Neural cell (in vitro differentiated cells): Measurements from ENCODE around the gene AKR1E2. TPM values are rescaled to one million over a fixed set of nuclear protein-coding genes. Genes with fewer than 3 reads are reported as not detected.

Experiments used
- H2AFZ ChIP-seq: fragments of 200-600, 300-800 bp; sonication (generic), shearing (Covaris generic); 2 replicates; pipeline ENCODE4 v1.6.0; 2014; ENCODE audit warnings: low read depth, mild to moderate bottlenecking, antibody characterized with exemption, low read length, moderate library complexity
- H3F3A ChIP-seq: fragments of 200-600 bp; shearing (Covaris generic); 2 replicates; pipeline ENCODE4 v1.6.1; 2016; ENCODE audit warnings: mild to moderate bottlenecking, moderate library complexity, mixed read lengths, antibody characterized with exemption, low read length; ENCODE audit not compliant: insufficient read depth, poor library complexity, severe bottlenecking
- H3K27ac ChIP-seq: fragments of 200-600, 300-800 bp; sonication (generic), shearing (Covaris generic); 2 replicates; pipeline ENCODE4 v1.5.1; 2014; ENCODE audit warnings: mild to moderate bottlenecking, low read length, moderate library complexity
- H3K27me3 ChIP-seq: fragments of 300-800, 200-600 bp; sonication (generic), shearing (Covaris generic); 2 replicates; pipeline ENCODE4 v1.6.0; 2014; ENCODE audit warnings: mild to moderate bottlenecking, low read depth, low read length, moderate library complexity; ENCODE audit not compliant: insufficient read depth
- H3K36me3 ChIP-seq: fragments of 300-800, 200-600 bp; sonication (generic), shearing (Covaris generic); 2 replicates; pipeline ENCODE4 v1.5.1; 2014; ENCODE audit warnings: mild to moderate bottlenecking, antibody characterized with exemption, low read length, moderate library complexity; ENCODE audit not compliant: insufficient read depth
- H3K4me2 ChIP-seq: fragments of 300-800, 200-600 bp; sonication (generic), shearing (Covaris generic); 2 replicates; pipeline ENCODE4 v1.6.0; 2014; ENCODE audit warnings: mild to moderate bottlenecking, low read length
- H3K4me3 ChIP-seq: fragments of 300-800, 200-600 bp; sonication (generic), shearing (Covaris generic); 2 replicates; pipeline ENCODE4 v1.5.1; 2014; ENCODE audit warnings: mild to moderate bottlenecking, low read length, moderate library complexity
- H3K79me2 ChIP-seq: fragments of 200-600 bp; shearing (Covaris generic); replicated peaks from 2 replicates; pipeline ENCODE4 v1.6.0; 2014; ENCODE audit warnings: mild to moderate bottlenecking, low read length, moderate library complexity; ENCODE audit not compliant: insufficient read depth
- H3K9ac ChIP-seq: fragments of 300-800, 200-600 bp; sonication (generic), shearing (Covaris generic); 2 replicates; pipeline ENCODE4 v1.6.1; 2016; ENCODE audit warnings: mild to moderate bottlenecking, low read length, mixed read lengths
- H3K9me2 ChIP-seq: fragments of 200-600 bp; shearing (Covaris generic); 2 replicates; pipeline ENCODE4 v1.6.1; 2016; ENCODE audit warnings: mild to moderate bottlenecking, low read length, mixed read lengths; ENCODE audit not compliant: insufficient read depth
- H3K9me3 ChIP-seq: fragments of 200-600, 300-800 bp; sonication (generic), shearing (Covaris generic); 2 replicates; pipeline ENCODE4 v1.6.1; 2016; ENCODE audit warnings: mild to moderate bottlenecking, mixed run types, low read length, moderate library complexity, mixed read lengths
- H4K20me1 ChIP-seq: fragments of 200-600 bp; shearing (Covaris generic); 2 replicates; pipeline ENCODE4 v1.6.1; 2016; ENCODE audit warnings: mild to moderate bottlenecking, mixed run types; ENCODE audit not compliant: insufficient read depth
- EP300 ChIP-seq: fragments of 450-650 bp; conservative IDR thresholded peaks from 2 replicates; pipeline ENCODE4 v1.6.1; 2014; ENCODE audit warnings: antibody characterized with exemption, mild to moderate bottlenecking, moderate library complexity; ENCODE audit not compliant: poor library complexity, severe bottlenecking
- EZH2 ChIP-seq: fragments of 200-600, 300-800 bp; shearing (Covaris generic), sonication (generic); IDR thresholded peaks from 2 replicates; pipeline ENCODE4 v1.6.1; 2014; ENCODE audit warnings: antibody characterized with exemption, low read length, borderline replicate concordance, mild to moderate bottlenecking; ENCODE audit not compliant: insufficient read depth, poor library complexity, severe bottlenecking
- MXI1 ChIP-seq: fragments of 450-650 bp; conservative IDR thresholded peaks from 2 replicates; pipeline ENCODE4 v1.6.1; 2014; ENCODE audit warnings: antibody characterized with exemption, mild to moderate bottlenecking; ENCODE audit not compliant: poor library complexity, severe bottlenecking
- POLR2AphosphoS5 ChIP-seq: IDR thresholded peaks from 2 replicates; pipeline ENCODE4 v1.6.1; 2012
- RAD21 ChIP-seq: fragments of 450-650 bp; conservative IDR thresholded peaks from 2 replicates; pipeline ENCODE4 v1.6.1; 2014; ENCODE audit warnings: antibody characterized with exemption, mild to moderate bottlenecking, moderate library complexity
- SMC3 ChIP-seq: fragments of 450-650 bp; conservative IDR thresholded peaks from 2 replicates; pipeline ENCODE4 v1.6.1; 2014; ENCODE audit warnings: antibody characterized with exemption, mild to moderate bottlenecking, moderate library complexity; ENCODE audit not compliant: poor library complexity
- TAF1 ChIP-seq: IDR thresholded peaks from 2 replicates; pipeline ENCODE4 v1.6.1; 2012; ENCODE audit warnings: low read depth
- polyA plus RNA-seq: library from polyadenylated mRNA; depleted of rRNA; stranded (reverse); fragments of >200 nt; gene quantifications from 2 replicates; pipeline ENCODE4 v1.2.3, GENCODE V29; 2014
- TF ChIP-seq, protein P1 (sequence below): fragments of 450-650 bp; IDR thresholded peaks from 2 replicates; pipeline ENCODE4 v1.5.1; 2014; ENCODE audit warnings: antibody characterized with exemption, mild to moderate bottlenecking, moderate library complexity; ENCODE audit not compliant: poor library complexity, severe bottlenecking
- TF ChIP-seq, protein P2 (sequence below): IDR thresholded peaks from 2 replicates; pipeline ENCODE4 v1.6.1; 2012; ENCODE audit warnings: borderline replicate concordance

Gene AKR1E2
- polyA plus RNA-seq, 1 donor from 2014 or later, result not detected

DNA sequence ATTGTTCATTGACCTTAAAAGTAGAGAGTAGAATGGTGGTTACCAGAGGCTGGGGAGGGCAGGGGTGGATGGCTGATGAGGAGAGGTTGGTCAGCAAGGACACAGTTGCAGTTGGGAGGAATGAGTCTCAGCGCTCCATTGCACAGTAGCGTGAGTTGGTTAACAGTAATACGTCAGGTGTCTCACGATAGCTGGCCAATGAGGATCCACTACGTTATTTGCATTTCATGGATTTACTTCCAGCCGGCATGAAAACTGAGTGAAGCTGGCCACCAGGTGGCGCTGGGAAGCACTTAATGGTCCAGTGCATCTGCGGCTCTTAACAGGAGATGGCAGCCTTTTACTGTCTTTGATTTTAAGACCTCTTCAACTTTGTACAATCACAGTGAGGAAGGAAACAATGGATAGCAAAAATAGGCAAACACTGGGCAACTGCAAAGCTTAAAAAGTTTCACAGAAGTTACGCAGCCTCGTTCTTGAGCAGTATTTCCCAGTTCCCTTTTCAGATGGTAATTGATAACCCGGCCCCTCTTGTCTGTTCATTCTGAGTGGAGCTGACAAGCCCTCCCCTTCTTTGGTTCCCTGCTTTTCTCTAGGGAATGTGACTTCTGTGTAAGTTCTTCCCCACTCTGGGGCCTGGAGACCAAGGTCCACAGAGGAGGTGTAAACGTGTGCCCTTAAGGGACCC is 23.7 kb downstream of the AKR1E2 start:
- H3K79me2 ChIP-seq, result no peaks in the 10 kb centered on the region
- H3K4me2 ChIP-seq, result no peak overlapping the region
- no peaks in the 10 kb centered on the region for H3K9me3 ChIP-seq
- H3K4me3 ChIP-seq, result peak overlapping the region; percentile 47
- no peaks in the 10 kb centered on the region for H3K9me2 ChIP-seq
- no peaks in the 10 kb centered on the region for H3K36me3 ChIP-seq
- no peak overlapping the region for H2AFZ ChIP-seq
- no peaks in the 10 kb centered on the region for H3K27me3 ChIP-seq
- no peak overlapping the region for H3K27ac ChIP-seq
- TF ChIP-seq RAD21 (peak; percentile 100), SMC3 (peak; percentile 100), POLR2AphosphoS5 (no peak)
- TF ChIP-seq, protein P1, sequence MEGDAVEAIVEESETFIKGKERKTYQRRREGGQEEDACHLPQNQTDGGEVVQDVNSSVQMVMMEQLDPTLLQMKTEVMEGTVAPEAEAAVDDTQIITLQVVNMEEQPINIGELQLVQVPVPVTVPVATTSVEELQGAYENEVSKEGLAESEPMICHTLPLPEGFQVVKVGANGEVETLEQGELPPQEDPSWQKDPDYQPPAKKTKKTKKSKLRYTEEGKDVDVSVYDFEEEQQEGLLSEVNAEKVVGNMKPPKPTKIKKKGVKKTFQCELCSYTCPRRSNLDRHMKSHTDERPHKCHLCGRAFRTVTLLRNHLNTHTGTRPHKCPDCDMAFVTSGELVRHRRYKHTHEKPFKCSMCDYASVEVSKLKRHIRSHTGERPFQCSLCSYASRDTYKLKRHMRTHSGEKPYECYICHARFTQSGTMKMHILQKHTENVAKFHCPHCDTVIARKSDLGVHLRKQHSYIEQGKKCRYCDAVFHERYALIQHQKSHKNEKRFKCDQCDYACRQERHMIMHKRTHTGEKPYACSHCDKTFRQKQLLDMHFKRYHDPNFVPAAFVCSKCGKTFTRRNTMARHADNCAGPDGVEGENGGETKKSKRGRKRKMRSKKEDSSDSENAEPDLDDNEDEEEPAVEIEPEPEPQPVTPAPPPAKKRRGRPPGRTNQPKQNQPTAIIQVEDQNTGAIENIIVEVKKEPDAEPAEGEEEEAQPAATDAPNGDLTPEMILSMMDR, result peak; percentile 100
- no peak overlapping the region for H3K9ac ChIP-seq
- no peaks in the 10 kb centered on the region for H4K20me1 ChIP-seq
- no peaks in the 10 kb centered on the region for H3F3A ChIP-seq

DNA sequence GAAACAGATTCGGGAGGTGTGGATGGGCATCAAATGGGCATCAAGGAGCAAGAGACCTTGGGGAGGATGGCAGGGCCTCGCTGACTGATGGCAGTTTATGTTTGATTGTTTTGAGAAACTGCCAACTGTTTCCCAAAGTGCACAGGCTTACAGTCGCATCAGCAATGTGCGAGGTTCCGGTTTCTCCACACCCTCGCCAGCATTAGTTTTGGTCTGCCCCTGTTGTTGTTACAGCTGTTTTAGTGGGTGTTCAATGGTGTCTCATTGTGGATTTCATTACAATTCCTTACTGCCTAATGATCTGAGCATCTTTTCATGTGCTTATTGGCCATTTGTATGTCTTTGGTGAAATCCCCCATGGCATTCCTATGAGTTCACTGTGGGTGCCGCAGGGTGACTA is 24.4 kb downstream of the AKR1E2 start:
- Histone ChIP-seq H3K4me3 (no peak overlapping the region), H3K9ac (no peak overlapping the region), H3K27me3 (no peaks in the 10 kb centered on the region), H3K9me3 (no peaks in the 10 kb centered on the region), H2AFZ (no peak overlapping the region), H3K36me3 (no peaks in the 10 kb centered on the region), H3K9me2 (no peaks in the 10 kb centered on the region), H3K4me2 (no peak overlapping the region), H3K27ac (no peak overlapping the region), H3F3A (no peaks in the 10 kb centered on the region), H3K79me2 (no peaks in the 10 kb centered on the region), H4K20me1 (no peaks in the 10 kb centered on the region)
- TF ChIP-seq, protein P1, result no peak
- TF ChIP-seq EP300 (no peak), SMC3 (no peak), EZH2 (no peak), MXI1 (no peak), TAF1 (no peak)

DNA sequence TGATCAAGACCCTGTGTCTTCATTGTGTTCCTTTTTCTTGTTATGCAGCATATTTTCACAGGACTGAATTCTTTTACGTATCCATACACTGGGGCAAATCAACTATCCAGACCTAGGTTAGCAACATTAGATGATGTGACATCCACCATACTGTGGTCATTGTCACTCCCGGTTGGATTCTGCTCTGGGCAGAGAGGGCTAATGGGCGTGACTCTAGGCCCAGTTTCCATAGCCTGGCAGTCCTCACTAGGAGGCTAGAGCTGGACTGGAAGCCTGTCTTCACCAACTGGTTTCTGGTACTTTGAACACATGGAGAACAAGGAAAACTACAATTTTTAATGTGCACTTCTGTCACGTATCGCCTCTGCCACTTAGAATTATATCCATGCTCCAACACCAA is 25.2 kb downstream of the AKR1E2 start:
- Histone ChIP-seq H3K79me2 (no peaks in the 10 kb centered on the region), H3F3A (no peaks in the 10 kb centered on the region), H4K20me1 (no peaks in the 10 kb centered on the region), H2AFZ (no peak overlapping the region), H3K9ac (no peak overlapping the region), H3K9me3 (no peaks in the 10 kb centered on the region), H3K27me3 (no peaks in the 10 kb centered on the region), H3K27ac (no peak overlapping the region), H3K36me3 (no peaks in the 10 kb centered on the region), H3K4me3 (no peak overlapping the region), H3K9me2 (no peaks in the 10 kb centered on the region), H3K4me2 (no peak overlapping the region)
- TF ChIP-seq EP300 (no peak), TAF1 (no peak), RAD21 (no peak), POLR2AphosphoS5 (no peak), EZH2 (no peak), MXI1 (no peak), SMC3 (no peak)
- TF ChIP-seq, protein P1, result no peak
- TF ChIP-seq, protein P2, sequence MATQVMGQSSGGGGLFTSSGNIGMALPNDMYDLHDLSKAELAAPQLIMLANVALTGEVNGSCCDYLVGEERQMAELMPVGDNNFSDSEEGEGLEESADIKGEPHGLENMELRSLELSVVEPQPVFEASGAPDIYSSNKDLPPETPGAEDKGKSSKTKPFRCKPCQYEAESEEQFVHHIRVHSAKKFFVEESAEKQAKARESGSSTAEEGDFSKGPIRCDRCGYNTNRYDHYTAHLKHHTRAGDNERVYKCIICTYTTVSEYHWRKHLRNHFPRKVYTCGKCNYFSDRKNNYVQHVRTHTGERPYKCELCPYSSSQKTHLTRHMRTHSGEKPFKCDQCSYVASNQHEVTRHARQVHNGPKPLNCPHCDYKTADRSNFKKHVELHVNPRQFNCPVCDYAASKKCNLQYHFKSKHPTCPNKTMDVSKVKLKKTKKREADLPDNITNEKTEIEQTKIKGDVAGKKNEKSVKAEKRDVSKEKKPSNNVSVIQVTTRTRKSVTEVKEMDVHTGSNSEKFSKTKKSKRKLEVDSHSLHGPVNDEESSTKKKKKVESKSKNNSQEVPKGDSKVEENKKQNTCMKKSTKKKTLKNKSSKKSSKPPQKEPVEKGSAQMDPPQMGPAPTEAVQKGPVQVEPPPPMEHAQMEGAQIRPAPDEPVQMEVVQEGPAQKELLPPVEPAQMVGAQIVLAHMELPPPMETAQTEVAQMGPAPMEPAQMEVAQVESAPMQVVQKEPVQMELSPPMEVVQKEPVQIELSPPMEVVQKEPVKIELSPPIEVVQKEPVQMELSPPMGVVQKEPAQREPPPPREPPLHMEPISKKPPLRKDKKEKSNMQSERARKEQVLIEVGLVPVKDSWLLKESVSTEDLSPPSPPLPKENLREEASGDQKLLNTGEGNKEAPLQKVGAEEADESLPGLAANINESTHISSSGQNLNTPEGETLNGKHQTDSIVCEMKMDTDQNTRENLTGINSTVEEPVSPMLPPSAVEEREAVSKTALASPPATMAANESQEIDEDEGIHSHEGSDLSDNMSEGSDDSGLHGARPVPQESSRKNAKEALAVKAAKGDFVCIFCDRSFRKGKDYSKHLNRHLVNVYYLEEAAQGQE, result no peak
